Measurements from ENCODE around the gene CD22. TPM values are rescaled to one million over a fixed set of nuclear protein-coding genes. Genes with fewer than 3 reads are reported as not detected.

CD22 gene
- total RNA-seq, 2 donors from 2014 or later: 7.0 to 48.2 TPM

GRCh38 chr19:35306473-35307246 is 22.3 kb upstream of the CD22 start:
- Mint-ChIP-seq H3K9me3 (no peaks in the 10 kb centered on the region), H3K27ac (no peak overlapping the region), H3K36me3 (no peaks in the 10 kb centered on the region)
- DNase-seq (ENCODE audit: low spot score in 2 of 2) (no peak), ATAC-seq (peak in 1 of 2 donors; percentile 56)

GRCh38 chr19:35307931-35308330 is 21.1 kb upstream of the CD22 start:
- no peak for DNase-seq (ENCODE audit: low spot score in 2 of 2)
- Mint-ChIP-seq H3K9me3 (no peaks in the 10 kb centered on the region), H3K36me3 (no peaks in the 10 kb centered on the region), H3K27ac (peak overlapping the region in 1 of 2 donors; percentile 51)
- ATAC-seq: no peak

- H3K36me3 Mint-ChIP-seq: no peaks in the 10 kb centered on the region
- DNase-seq (ENCODE audit: low spot score in 2 of 2) (no peak), ATAC-seq (no peak)
- no peaks in the 10 kb centered on the region for H3K9me3 Mint-ChIP-seq
- no peak overlapping the region for H3K27ac Mint-ChIP-seq
These were observed 20.1 kb upstream of the CD22 start for GRCh38 chr19:35308910-35309309.

GRCh38 chr19:35309481-35310279 is 19.3 kb upstream of the CD22 start:
- H3K9me3 Mint-ChIP-seq: no peaks in the 10 kb centered on the region
- DNase-seq (ENCODE audit: low spot score in 2 of 2) (no peak), ATAC-seq (no peak)

GRCh38 chr19:35310331-35310730 is 18.7 kb upstream of the CD22 start:
- H3K27ac Mint-ChIP-seq: no peak overlapping the region
- no peaks in the 10 kb centered on the region for H3K9me3 Mint-ChIP-seq
- H3K36me3 Mint-ChIP-seq: no peaks in the 10 kb centered on the region
- DNase-seq (ENCODE audit: low spot score in 2 of 2) (no peak), ATAC-seq (peak in 1 of 2 donors; percentile 62)

More at GRCh38 chr19:35309481-35310279, 19.3 kb upstream of the CD22 start:
- Mint-ChIP-seq H3K27ac (no peak overlapping the region), H3K36me3 (no peaks in the 10 kb centered on the region)

GRCh38 chr19:35310811-35311465 is 18.0 kb upstream of the CD22 start:
- Mint-ChIP-seq H3K36me3 (no peaks in the 10 kb centered on the region), H3K27ac (peak overlapping the region; percentile 33 to 77), H3K9me3 (no peaks in the 10 kb centered on the region)
- DNase-seq (ENCODE audit: low spot score in 2 of 2): no peak
- no peak for ATAC-seq

GRCh38 chr19:35311901-35312665 is 16.9 kb upstream of the CD22 start:
- no peak for DNase-seq (ENCODE audit: low spot score in 2 of 2)

GRCh38 chr19:35313587-35313986 is 15.4 kb upstream of the CD22 start:
- DNase-seq (ENCODE audit: low spot score in 2 of 2): no peak
- Mint-ChIP-seq H3K9me3 (no peaks in the 10 kb centered on the region), H3K36me3 (no peaks in the 10 kb centered on the region), H3K27ac (no peak overlapping the region)
- no peak for ATAC-seq

More at GRCh38 chr19:35311901-35312665, 16.9 kb upstream of the CD22 start:
- no peaks in the 10 kb centered on the region for H3K36me3 Mint-ChIP-seq
- H3K9me3 Mint-ChIP-seq: no peaks in the 10 kb centered on the region
- peak overlapping the region in 1 of 2 donors; percentile 33 for H3K27ac Mint-ChIP-seq
- ATAC-seq: no peak

- H3K9me3 Mint-ChIP-seq: no peaks in the 10 kb centered on the region
- DNase-seq (ENCODE audit: low spot score in 2 of 2) (no peak), ATAC-seq (no peak)
- no peaks in the 10 kb centered on the region for H3K36me3 Mint-ChIP-seq
- H3K27ac Mint-ChIP-seq: no peak overlapping the region
These were observed 15.0 kb upstream of the CD22 start for GRCh38 chr19:35314031-35314430.

- DNase-seq (ENCODE audit: low spot score in 2 of 2) (no peak), ATAC-seq (no peak)
- H3K27ac Mint-ChIP-seq: no peak overlapping the region
- no peaks in the 10 kb centered on the region for H3K9me3 Mint-ChIP-seq
- no peaks in the 10 kb centered on the region for H3K36me3 Mint-ChIP-seq
These were observed 14.0 kb upstream of the CD22 start for GRCh38 chr19:35314858-35315470.

GRCh38 chr19:35315883-35316282 is 13.1 kb upstream of the CD22 start:
- no peaks in the 10 kb centered on the region for H3K36me3 Mint-ChIP-seq
- ATAC-seq (no peak), DNase-seq (ENCODE audit: low spot score in 2 of 2) (no peak)
- H3K27ac Mint-ChIP-seq: no peak overlapping the region
- no peaks in the 10 kb centered on the region for H3K9me3 Mint-ChIP-seq

- H3K36me3 Mint-ChIP-seq: no peaks in the 10 kb centered on the region
- H3K9me3 Mint-ChIP-seq: no peaks in the 10 kb centered on the region
- ATAC-seq: no peak
- DNase-seq (ENCODE audit: low spot score in 2 of 2): no peak
- no peak overlapping the region for H3K27ac Mint-ChIP-seq
These were observed 12.4 kb upstream of the CD22 start for GRCh38 chr19:35316560-35316959.

GRCh38 chr19:35317464-35318043 is 11.4 kb upstream of the CD22 start:
- no peaks in the 10 kb centered on the region for H3K36me3 Mint-ChIP-seq
- H3K9me3 Mint-ChIP-seq: no peaks in the 10 kb centered on the region
- DNase-seq (ENCODE audit: low spot score in 2 of 2): no peak
- ATAC-seq: no peak
- H3K27ac Mint-ChIP-seq: no peak overlapping the region

GRCh38 chr19:35318679-35319448 is 10.1 kb upstream of the CD22 start:
- Mint-ChIP-seq H3K36me3 (no peaks in the 10 kb centered on the region), H3K27ac (peak overlapping the region; percentile 7 to 28), H3K9me3 (no peaks in the 10 kb centered on the region)
- DNase-seq (ENCODE audit: low spot score in 2 of 2) (no peak), ATAC-seq (peak in 1 of 2 donors; percentile 85)

GRCh38 chr19:35320065-35320713 is 8.8 kb upstream of the CD22 start:
- H3K27ac Mint-ChIP-seq: no peak overlapping the region
- H3K36me3 Mint-ChIP-seq: no peaks in the 10 kb centered on the region
- DNase-seq (ENCODE audit: low spot score in 2 of 2) (no peak), ATAC-seq (no peak)
- no peaks in the 10 kb centered on the region for H3K9me3 Mint-ChIP-seq
